Parathyroid adenoma (tissue), 2 donors: ENCODE results near the gene NUDT9.
A peak's percentile ranks its signal among the peaks of the same experiment; 100 is the strongest.
"Not testable (repeated sequence)": the region's sequence is repeated elsewhere in the genome, so short reads cannot be mapped to it uniquely, and the experiment has no call there.

Experiments used
- H2AFZ ChIP-seq: fragments of 300-600 bp; sonication (generic); one replicate; pipeline ENCODE4 v1.7.0; 2017; ENCODE audit warnings: antibody characterized with exemption, mild to moderate bottlenecking
- H3K27ac ChIP-seq: fragments of 300-600 bp; sonication (generic); one replicate; pipeline ENCODE4 v1.7.0; 2017
- H3K27me3 ChIP-seq: fragments of 300-600 bp; sonication (generic); one replicate; pipeline ENCODE4 v1.7.0; 2017; ENCODE audit warnings: low read length; ENCODE audit not compliant: control insufficient read depth, insufficient read depth
- H3K36me3 ChIP-seq: fragments of 300-600 bp; sonication (generic); one replicate; pipeline ENCODE4 v1.7.0; 2017; ENCODE audit warnings: low read length; ENCODE audit not compliant: control insufficient read depth, insufficient read depth
- H3K4me1 ChIP-seq: fragments of 300-600 bp; sonication (generic); one replicate; pipeline ENCODE4 v1.7.0; 2017; ENCODE audit warnings: control low read depth
- H3K4me2 ChIP-seq: fragments of 300-600 bp; sonication (generic); one replicate; pipeline ENCODE4 v1.7.0; 2017; ENCODE audit warnings: low read length
- H3K4me3 ChIP-seq: fragments of 300-600 bp; sonication (generic); one replicate; pipeline ENCODE4 v1.7.0; 2017; ENCODE audit warnings: low read depth, low read length
- H3K79me2 ChIP-seq: fragments of 300-600 bp; sonication (generic); one replicate; pipeline ENCODE4 v1.7.0; 2017; ENCODE audit warnings: control low read depth
- H3K9ac ChIP-seq: fragments of 300-600 bp; sonication (generic); one replicate; pipeline ENCODE4 v1.7.0; 2017; ENCODE audit warnings: mild to moderate bottlenecking
- H3K9me3 ChIP-seq: fragments of 300-600 bp; sonication (generic); one replicate; pipeline ENCODE4 v1.7.0; 2017; ENCODE audit warnings: low read length; ENCODE audit not compliant: control insufficient read depth
- TF ChIP-seq, protein P1 (sequence below): fragments of 300-600 bp; sonication (generic); IDR thresholded peaks from one replicate; pipeline ENCODE4 v1.7.0; 2017; ENCODE audit warnings: antibody characterized with exemption, mild to moderate bottlenecking
- donor health status: primary hyperparathyroidism.

NUDT9 gene

GRCh38 chr4:87476934-87477333 lies 54.6 kb downstream of the NUDT9 start:
- Histone ChIP-seq H3K4me3 (no peak overlapping the region), H2AFZ (no peak overlapping the region), H3K9me3 (no peaks in the 10 kb centered on the region), H3K27me3 (no peaks in the 10 kb centered on the region), H3K36me3 (no peaks in the 10 kb centered on the region), H3K9ac (no peak overlapping the region), H3K27ac (no peak overlapping the region), H3K4me2 (no peak overlapping the region), H3K79me2 (no peaks in the 10 kb centered on the region), H3K4me1 (no peaks in the 10 kb centered on the region)
- TF ChIP-seq, protein P1, sequence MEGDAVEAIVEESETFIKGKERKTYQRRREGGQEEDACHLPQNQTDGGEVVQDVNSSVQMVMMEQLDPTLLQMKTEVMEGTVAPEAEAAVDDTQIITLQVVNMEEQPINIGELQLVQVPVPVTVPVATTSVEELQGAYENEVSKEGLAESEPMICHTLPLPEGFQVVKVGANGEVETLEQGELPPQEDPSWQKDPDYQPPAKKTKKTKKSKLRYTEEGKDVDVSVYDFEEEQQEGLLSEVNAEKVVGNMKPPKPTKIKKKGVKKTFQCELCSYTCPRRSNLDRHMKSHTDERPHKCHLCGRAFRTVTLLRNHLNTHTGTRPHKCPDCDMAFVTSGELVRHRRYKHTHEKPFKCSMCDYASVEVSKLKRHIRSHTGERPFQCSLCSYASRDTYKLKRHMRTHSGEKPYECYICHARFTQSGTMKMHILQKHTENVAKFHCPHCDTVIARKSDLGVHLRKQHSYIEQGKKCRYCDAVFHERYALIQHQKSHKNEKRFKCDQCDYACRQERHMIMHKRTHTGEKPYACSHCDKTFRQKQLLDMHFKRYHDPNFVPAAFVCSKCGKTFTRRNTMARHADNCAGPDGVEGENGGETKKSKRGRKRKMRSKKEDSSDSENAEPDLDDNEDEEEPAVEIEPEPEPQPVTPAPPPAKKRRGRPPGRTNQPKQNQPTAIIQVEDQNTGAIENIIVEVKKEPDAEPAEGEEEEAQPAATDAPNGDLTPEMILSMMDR: no peak

DNA sequence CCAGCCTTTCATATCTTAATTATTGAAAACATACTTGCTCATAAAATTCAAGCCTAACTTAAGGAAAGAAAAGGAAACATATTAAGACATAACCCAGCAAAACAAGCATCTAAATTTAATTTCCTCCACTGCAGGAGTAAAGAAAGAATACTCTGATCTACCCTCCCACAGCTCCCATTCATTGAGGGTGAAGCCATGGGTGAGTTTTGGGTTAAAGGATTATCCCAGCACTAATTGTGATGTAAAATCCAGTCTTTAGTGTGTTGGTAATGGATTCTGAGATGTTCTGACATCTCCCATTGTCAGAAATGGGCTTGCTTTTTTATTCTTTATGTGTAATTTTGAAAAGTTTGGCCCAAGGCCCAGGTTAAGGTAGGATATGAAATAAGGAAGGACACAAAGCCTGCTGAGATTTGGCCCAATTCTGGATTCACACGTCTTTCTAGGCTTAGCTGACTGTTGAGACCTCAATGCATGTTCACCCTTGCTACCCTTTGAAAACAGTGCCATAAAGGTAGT lies 56.4 kb downstream of the NUDT9 start:
- TF ChIP-seq, protein P1: no peak
- no peaks in the 10 kb centered on the region for H3K36me3 ChIP-seq

GRCh38 chr4:87481377-87481776 lies 59.0 kb downstream of the NUDT9 start:
- Histone ChIP-seq H2AFZ (no peak overlapping the region), H3K27me3 (no peaks in the 10 kb centered on the region), H3K36me3 (no peaks in the 10 kb centered on the region), H3K4me3 (no peak overlapping the region), H3K9ac (no peak overlapping the region), H3K27ac (no peak overlapping the region), H3K4me1 (no peaks in the 10 kb centered on the region), H3K79me2 (no peaks in the 10 kb centered on the region), H3K4me2 (no peak overlapping the region), H3K9me3 (no peaks in the 10 kb centered on the region)
- TF ChIP-seq, protein P1: no peak

More for the DNA sequence above, 56.4 kb downstream of the NUDT9 start:
- Histone ChIP-seq H3K4me1 (no peaks in the 10 kb centered on the region), H3K4me2 (no peak overlapping the region), H3K79me2 (no peaks in the 10 kb centered on the region), H3K9ac (no peak overlapping the region), H2AFZ (no peak overlapping the region), H3K27ac (no peak overlapping the region), H3K27me3 (no peaks in the 10 kb centered on the region), H3K4me3 (no peak overlapping the region), H3K9me3 (no peaks in the 10 kb centered on the region)

- H3K4me3 ChIP-seq, H3K9ac ChIP-seq, H3K27ac ChIP-seq, H3K27me3 ChIP-seq, H3K9me3 ChIP-seq, H3K79me2 ChIP-seq, H3K4me2 ChIP-seq, H2AFZ ChIP-seq, H3K4me1 ChIP-seq, H3K36me3 ChIP-seq: not testable (repeated sequence)
Measured at GRCh38 chr4:87483247-87483646, 60.9 kb downstream of the NUDT9 start.

- not testable (repeated sequence) for H3K4me3 ChIP-seq, H3K4me1 ChIP-seq, H3K36me3 ChIP-seq, H3K79me2 ChIP-seq, H3K9me3 ChIP-seq, H2AFZ ChIP-seq, H3K27me3 ChIP-seq, H3K9ac ChIP-seq, H3K4me2 ChIP-seq
- H3K27ac ChIP-seq: peak overlapping the region; percentile 49
Measured at GRCh38 chr4:87488666-87489065, 66.3 kb downstream of the NUDT9 start.

GRCh38 chr4:87489678-87490077 lies 67.3 kb downstream of the NUDT9 start:
- Histone ChIP-seq H3K27me3 (no peaks in the 10 kb centered on the region), H3K4me1 (no peaks in the 10 kb centered on the region), H3K79me2 (no peaks in the 10 kb centered on the region), H3K9ac (no peak overlapping the region), H3K4me2 (no peak overlapping the region), H2AFZ (no peak overlapping the region), H3K4me3 (no peak overlapping the region), H3K36me3 (no peaks in the 10 kb centered on the region), H3K9me3 (no peaks in the 10 kb centered on the region), H3K27ac (peak overlapping the region; percentile 49)
- TF ChIP-seq, protein P1: no peak
